ENCODE results near the gene PALD1. TPM values are rescaled to one million over a fixed set of nuclear protein-coding genes. Genes with fewer than 3 reads are reported as not detected.

The PALD1 gene
- total and polyA plus RNA-seq, 2 of the 13 experiments (the other 11 are each of a cell fraction or from before 2014, with no cell fraction given): 0.07 to 0.09 TPM

- no peak for TF ChIP-seq ZBTB4 (CRISPR knock-in tag; IDR thresholded peaks at IDR 0.05; ENCODE audit: borderline replicate concordance)
- no peak for TF ChIP-seq NFKBIZ (CRISPR knock-in tag; IDR thresholded peaks at IDR 0.05)
- TF ChIP-seq ZNF256 (CRISPR knock-in tag; conservative IDR thresholded peaks at IDR 0.05): no peak
- no peak for TF ChIP-seq ELF3 (CRISPR knock-in tag; IDR thresholded peaks at IDR 0.05)
- no peak for TF ChIP-seq HMG20B (CRISPR knock-in tag; conservative IDR thresholded peaks at IDR 0.05)
- TF ChIP-seq LBX2 (CRISPR knock-in tag; IDR thresholded peaks at IDR 0.05; ENCODE audit: borderline replicate concordance): no peak
- TF ChIP-seq ZNF274 (CRISPR knock-in tag; IDR thresholded peaks at IDR 0.05): no peak
- TF ChIP-seq GRHL1 (CRISPR knock-in tag; conservative IDR thresholded peaks at IDR 0.05): no peak
- TF ChIP-seq TARDBP (CRISPR knock-in tag; IDR thresholded peaks at IDR 0.05): peak; percentile 55; the same call in 1 of the 2 replicates
- TF ChIP-seq ZBTB34 (CRISPR knock-in tag; IDR thresholded peaks at IDR 0.05): no peak; the same call in 1 of the 2 replicates
- TF ChIP-seq MLLT10 (CRISPR knock-in tag; IDR thresholded peaks at IDR 0.05): no peak
- no peak for TF ChIP-seq RBAK (CRISPR knock-in tag; IDR thresholded peaks at IDR 0.05)
- no peak for TF ChIP-seq SNAI1 (CRISPR knock-in tag; IDR thresholded peaks at IDR 0.05; ENCODE audit: borderline replicate concordance)
- no peak for TF ChIP-seq CTCF (CRISPR knock-in tag; IDR thresholded peaks at IDR 0.05)
- TF ChIP-seq ZNF644 (CRISPR knock-in tag; IDR thresholded peaks at IDR 0.05; ENCODE audit: low read depth): peak; percentile 71
- TF ChIP-seq FUBP1 (CRISPR knock-in tag; IDR thresholded peaks at IDR 0.05; ENCODE audit: borderline replicate concordance): no peak
Measured at GRCh38 chr10:70596110-70596798, 117.7 kb downstream of the PALD1 start (continued).

Data from HepG2 (cell line).